Lower leg skin (tissue), 3 donors: ENCODE measurements around the gene KBTBD13.

Experiments used
- CTCF ChIP-seq, 3 donors: fragments of 450-650 bp; IDR thresholded peaks; one replicate each; pipeline ENCODE4 v1.5.1; 2016; ENCODE audit warnings: antibody characterized with exemption in 3 of 3, mild to moderate bottlenecking in 3 of 3, moderate library complexity in 2 of 3
- POLR2A ChIP-seq, 2 donors: fragments of 450-650 bp; IDR thresholded peaks; one replicate each; pipeline ENCODE4 v1.6.1; 2016 to 2017; ENCODE audit warnings: antibody characterized with exemption in 2 of 2, mild to moderate bottlenecking in 1 of 2, moderate library complexity in 1 of 2

GRCh38 chr15:65057549-65057940 is 19.0 kb upstream of the KBTBD13 start:
- TF ChIP-seq POLR2A (IDR thresholded peaks at IDR 0.05) (no peak), CTCF (IDR thresholded peaks at IDR 0.05) (no peak)
